Muscle layer of duodenum (tissue), 2 donors: ENCODE data around the gene FBXW4.

Experiments used
- H3K27ac ChIP-seq: one replicate; pipeline ENCODE4 v1.7.0; 2013; ENCODE audit warnings: mild to moderate bottlenecking, low read length
- H3K27me3 ChIP-seq: one replicate; pipeline ENCODE4 v1.7.0; 2013; ENCODE audit warnings: low read depth, mild to moderate bottlenecking, control low read depth, low read length
- H3K36me3 ChIP-seq, 2 donors: one replicate each; pipeline ENCODE4 v1.7.0; 2013; ENCODE audit warnings: low read length in 2 of 2, control low read depth in 1 of 2, mild to moderate bottlenecking in 1 of 2; ENCODE audit not compliant: insufficient read depth in 2 of 2, control insufficient read depth in 1 of 2
- H3K4me1 ChIP-seq, 2 donors: one replicate each; pipeline ENCODE4 v1.7.0; 2013; ENCODE audit warnings: low read length in 2 of 2, mild to moderate bottlenecking in 2 of 2, control low read depth in 1 of 2, moderate library complexity in 1 of 2; ENCODE audit not compliant: insufficient read depth in 2 of 2, control insufficient read depth in 1 of 2
- H3K4me3 ChIP-seq, 2 donors: one replicate each; pipeline ENCODE4 v1.7.0; 2013; ENCODE audit warnings: low read length in 2 of 2, low read depth in 1 of 2, mild to moderate bottlenecking in 1 of 2
- H3K9me3 ChIP-seq, 2 donors: one replicate each; pipeline ENCODE4 v1.7.0; 2013; ENCODE audit warnings: low read length in 2 of 2, control low read depth in 1 of 2, mild to moderate bottlenecking in 1 of 2; ENCODE audit not compliant: control insufficient read depth in 1 of 2
- donor health status: healthy.

Gene FBXW4

GRCh38 chr10:101562231-101562630, 132.7 kb downstream of the FBXW4 start:
- Histone ChIP-seq H3K9me3 (no peaks in the 10 kb centered on the region), H3K36me3 (no peaks in the 10 kb centered on the region), H3K27ac (no peak overlapping the region), H3K4me3 (no peak overlapping the region), H3K4me1 (peaks cover 0 to 7% of the 10 kb centered on the region in 2 donors), H3K27me3 (peaks cover 24% of the 10 kb centered on the region)

DNA sequence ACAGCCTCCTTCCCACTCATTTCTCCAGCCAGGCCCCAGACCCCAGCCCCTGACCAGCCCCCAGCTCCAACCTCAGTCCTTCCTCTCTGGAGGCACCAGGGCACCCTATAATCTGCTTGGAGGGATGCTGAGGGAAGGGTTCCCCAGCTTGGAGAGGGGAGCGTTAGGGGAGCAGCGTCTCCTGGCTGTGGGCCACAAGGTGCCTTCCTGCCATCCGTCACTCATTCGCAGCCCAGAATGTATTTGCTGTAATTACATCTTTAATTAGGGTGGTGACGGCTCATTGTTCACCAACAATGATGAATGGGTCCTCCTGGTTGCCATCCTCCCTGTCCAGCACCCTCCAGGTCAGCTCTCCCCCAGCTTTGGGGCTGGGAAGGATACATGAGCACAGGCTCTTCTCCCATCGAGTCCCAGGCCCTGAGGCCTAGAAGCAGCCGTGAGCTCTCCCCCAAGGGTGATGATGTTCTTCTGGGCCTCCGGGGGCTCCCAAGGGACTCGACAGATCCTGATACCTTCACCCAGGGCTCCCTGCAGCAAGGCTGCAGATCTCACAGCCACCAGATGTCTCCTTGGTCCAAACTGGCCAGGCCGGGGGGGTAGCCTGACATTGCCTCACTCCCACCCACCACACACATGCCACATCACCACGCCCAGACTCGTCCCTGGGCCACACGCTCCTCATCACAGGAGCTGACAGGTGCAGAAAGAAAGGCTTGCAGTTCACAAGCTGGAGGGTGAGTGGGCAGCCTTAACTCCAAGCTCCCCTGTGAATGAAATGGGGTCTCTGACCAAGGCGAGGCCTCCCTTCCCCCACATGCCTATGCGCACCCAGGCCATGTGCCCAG, 133.7 kb downstream of the FBXW4 start:
- H3K4me3 ChIP-seq: no peak overlapping the region
- H3K27ac ChIP-seq: no peak overlapping the region
- peaks cover 0 to 2% of the 10 kb centered on the region in 2 donors for H3K4me1 ChIP-seq
- peaks cover 16% of the 10 kb centered on the region for H3K27me3 ChIP-seq
- no peaks in the 10 kb centered on the region for H3K36me3 ChIP-seq
- H3K9me3 ChIP-seq: no peaks in the 10 kb centered on the region
